Midbrain (tissue), 1 donor: Measurements from ENCODE around the gene DSC1.
"Not testable (repeated sequence)": the region's sequence is repeated elsewhere in the genome, so short reads cannot be mapped to it uniquely, and the experiment has no call there.

Source experiments
- DNase-seq: peaks from one replicate; lab custom pipeline; 2025; lab: John Stamatoyannopoulos, UW

DSC1 gene

GRCh38 chr18:31162825-31163435 is at the start of gene DSC1:
Gene DSC1, minus strand, starts transcription at chr18:31162856. Its CDS starts 262 bp downstream, at chr18:31162594.
- DNase-seq, result no peak

- no peak for DNase-seq
Observed at GRCh38 chr18:31211047-31211446, 48.4 kb upstream of the DSC1 start.

GRCh38 chr18:31209041-31209440 is 46.4 kb upstream of the DSC1 start:
- DNase-seq, result no peak

GRCh38 chr18:31207391-31207790 is 44.7 kb upstream of the DSC1 start:
- no peak for DNase-seq

- no peak for DNase-seq
Observed at GRCh38 chr18:31206787-31207381, 44.2 kb upstream of the DSC1 start.

GRCh38 chr18:31206071-31206470 is 43.4 kb upstream of the DSC1 start:
- DNase-seq, result no peak

GRCh38 chr18:31205273-31205672 is 42.6 kb upstream of the DSC1 start:
- DNase-seq, result no peak

- no peak for DNase-seq
Observed at GRCh38 chr18:31204833-31205232, 42.2 kb upstream of the DSC1 start.

GRCh38 chr18:31204166-31204565 is 41.5 kb upstream of the DSC1 start:
- DNase-seq, result no peak

GRCh38 chr18:31203794-31204148 is 41.1 kb upstream of the DSC1 start:
- no peak for DNase-seq

- DNase-seq, result no peak
Observed at GRCh38 chr18:31203096-31203793, 40.6 kb upstream of the DSC1 start.

GRCh38 chr18:31199190-31199769 is 36.6 kb upstream of the DSC1 start:
- DNase-seq, result no peak

- DNase-seq, result no peak
Observed at GRCh38 chr18:31197676-31198075, 35.0 kb upstream of the DSC1 start.

- no peak for DNase-seq
Observed at GRCh38 chr18:31195063-31195462, 32.4 kb upstream of the DSC1 start.

- DNase-seq, result no peak
Observed at GRCh38 chr18:31192086-31192776, 29.6 kb upstream of the DSC1 start.

- no peak for DNase-seq
Observed at GRCh38 chr18:31190919-31191318, 28.3 kb upstream of the DSC1 start.

GRCh38 chr18:31189757-31190156 is 27.1 kb upstream of the DSC1 start:
- DNase-seq, result no peak

GRCh38 chr18:31185186-31185950 is 22.7 kb upstream of the DSC1 start:
- DNase-seq, result no peak

- no peak for DNase-seq
Observed at GRCh38 chr18:31183302-31183701, 20.6 kb upstream of the DSC1 start.

GRCh38 chr18:31177369-31177768 is 14.7 kb upstream of the DSC1 start:
- DNase-seq, result not testable (repeated sequence)

- no peak for DNase-seq
Observed at GRCh38 chr18:31176531-31176930, 13.9 kb upstream of the DSC1 start.
